Measurements from ENCODE around the gene ABCG4. TPM values are rescaled to one million over a fixed set of nuclear protein-coding genes. Genes with fewer than 3 reads are reported as not detected.
"Not testable (repeated sequence)": the region's sequence is repeated elsewhere in the genome, so short reads cannot be mapped to it uniquely, and the experiment has no call there.

ABCG4 gene
- total RNA-seq, 1 experiment from 2014 or later: 0.39 TPM

DNA sequence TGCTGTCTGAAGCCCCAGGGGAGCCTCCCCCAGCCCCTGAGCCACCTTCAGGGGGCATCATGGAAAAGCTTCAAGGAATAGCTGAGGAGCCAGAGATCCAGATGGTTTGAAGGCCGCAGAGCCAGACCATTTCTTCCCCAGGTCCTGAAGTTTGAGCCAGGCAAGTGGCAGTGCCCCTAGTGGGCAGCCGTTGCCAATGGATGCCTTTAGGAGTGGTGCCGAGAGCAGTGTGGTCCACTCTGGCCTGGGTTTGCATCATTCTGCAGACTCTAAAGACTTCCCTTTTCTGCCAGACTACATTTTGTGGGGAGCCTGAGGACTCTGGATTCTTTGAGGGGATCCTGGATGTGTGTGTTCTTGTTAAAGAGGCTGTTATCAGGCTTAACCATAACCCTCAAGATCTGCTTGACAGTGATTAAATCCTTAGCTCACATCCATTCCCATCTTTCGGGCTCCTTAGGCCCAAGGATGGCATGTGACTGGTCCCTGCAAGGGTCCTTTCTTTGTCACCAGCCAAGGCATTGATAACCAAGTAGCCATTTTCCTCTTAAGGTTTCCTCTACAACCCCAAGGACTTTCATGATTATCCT lies 14.4 kb upstream of the ABCG4 start:
- H3K27ac ChIP-seq (ENCODE audit: low read length): no peak overlapping the region
- H3K27me3 ChIP-seq (ENCODE audit: control insufficient read depth, insufficient read depth, low read length): no peaks in the 10 kb centered on the region
- peak; percentile 74 for ATAC-seq
- no peak for DNase-seq (ENCODE audit: low read depth, low spot score)
- CTCF ChIA-PET: interaction anchor here (1.0 kb wide), 2 partner anchors 9 to 25 kb away, joined by 3 to 7 read pairs; no protein-coding TSS in a partner anchor
- POLR2A ChIA-PET: no interaction called here
- H3K36me3 ChIP-seq (ENCODE audit: control insufficient read depth, insufficient read depth, low read length): peaks cover 10% of the 10 kb centered on the region
- intact Hi-C loops (cut with micrococcal nuclease; ENCODE audit: unreplicated experiment): no loop called here
- in situ Hi-C loops (cut with HindIII; ENCODE audit: low pct_unique_long_range_greater_than_20kb, low sequenced_read_pairs): no loop called here
- no peaks in the 10 kb centered on the region for H3K9me3 ChIP-seq (ENCODE audit: control insufficient read depth, insufficient read depth, low read depth, low read length)
- TF ChIP-seq, protein P1, sequence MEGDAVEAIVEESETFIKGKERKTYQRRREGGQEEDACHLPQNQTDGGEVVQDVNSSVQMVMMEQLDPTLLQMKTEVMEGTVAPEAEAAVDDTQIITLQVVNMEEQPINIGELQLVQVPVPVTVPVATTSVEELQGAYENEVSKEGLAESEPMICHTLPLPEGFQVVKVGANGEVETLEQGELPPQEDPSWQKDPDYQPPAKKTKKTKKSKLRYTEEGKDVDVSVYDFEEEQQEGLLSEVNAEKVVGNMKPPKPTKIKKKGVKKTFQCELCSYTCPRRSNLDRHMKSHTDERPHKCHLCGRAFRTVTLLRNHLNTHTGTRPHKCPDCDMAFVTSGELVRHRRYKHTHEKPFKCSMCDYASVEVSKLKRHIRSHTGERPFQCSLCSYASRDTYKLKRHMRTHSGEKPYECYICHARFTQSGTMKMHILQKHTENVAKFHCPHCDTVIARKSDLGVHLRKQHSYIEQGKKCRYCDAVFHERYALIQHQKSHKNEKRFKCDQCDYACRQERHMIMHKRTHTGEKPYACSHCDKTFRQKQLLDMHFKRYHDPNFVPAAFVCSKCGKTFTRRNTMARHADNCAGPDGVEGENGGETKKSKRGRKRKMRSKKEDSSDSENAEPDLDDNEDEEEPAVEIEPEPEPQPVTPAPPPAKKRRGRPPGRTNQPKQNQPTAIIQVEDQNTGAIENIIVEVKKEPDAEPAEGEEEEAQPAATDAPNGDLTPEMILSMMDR (IDR thresholded peaks at IDR 0.05): peak; percentile 86
- TF ChIP-seq SIN3A (IDR thresholded peaks at IDR 0.05; ENCODE audit: borderline replicate concordance, insufficient read depth, low read depth, low read length) (no peak), POLR2AphosphoS5 (IDR thresholded peaks at IDR 0.05; ENCODE audit: low read depth, low read length) (no peak)
- TF ChIP-seq, protein P2, sequence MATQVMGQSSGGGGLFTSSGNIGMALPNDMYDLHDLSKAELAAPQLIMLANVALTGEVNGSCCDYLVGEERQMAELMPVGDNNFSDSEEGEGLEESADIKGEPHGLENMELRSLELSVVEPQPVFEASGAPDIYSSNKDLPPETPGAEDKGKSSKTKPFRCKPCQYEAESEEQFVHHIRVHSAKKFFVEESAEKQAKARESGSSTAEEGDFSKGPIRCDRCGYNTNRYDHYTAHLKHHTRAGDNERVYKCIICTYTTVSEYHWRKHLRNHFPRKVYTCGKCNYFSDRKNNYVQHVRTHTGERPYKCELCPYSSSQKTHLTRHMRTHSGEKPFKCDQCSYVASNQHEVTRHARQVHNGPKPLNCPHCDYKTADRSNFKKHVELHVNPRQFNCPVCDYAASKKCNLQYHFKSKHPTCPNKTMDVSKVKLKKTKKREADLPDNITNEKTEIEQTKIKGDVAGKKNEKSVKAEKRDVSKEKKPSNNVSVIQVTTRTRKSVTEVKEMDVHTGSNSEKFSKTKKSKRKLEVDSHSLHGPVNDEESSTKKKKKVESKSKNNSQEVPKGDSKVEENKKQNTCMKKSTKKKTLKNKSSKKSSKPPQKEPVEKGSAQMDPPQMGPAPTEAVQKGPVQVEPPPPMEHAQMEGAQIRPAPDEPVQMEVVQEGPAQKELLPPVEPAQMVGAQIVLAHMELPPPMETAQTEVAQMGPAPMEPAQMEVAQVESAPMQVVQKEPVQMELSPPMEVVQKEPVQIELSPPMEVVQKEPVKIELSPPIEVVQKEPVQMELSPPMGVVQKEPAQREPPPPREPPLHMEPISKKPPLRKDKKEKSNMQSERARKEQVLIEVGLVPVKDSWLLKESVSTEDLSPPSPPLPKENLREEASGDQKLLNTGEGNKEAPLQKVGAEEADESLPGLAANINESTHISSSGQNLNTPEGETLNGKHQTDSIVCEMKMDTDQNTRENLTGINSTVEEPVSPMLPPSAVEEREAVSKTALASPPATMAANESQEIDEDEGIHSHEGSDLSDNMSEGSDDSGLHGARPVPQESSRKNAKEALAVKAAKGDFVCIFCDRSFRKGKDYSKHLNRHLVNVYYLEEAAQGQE (IDR thresholded peaks at IDR 0.05; ENCODE audit: insufficient read depth in 1 of 2, low read depth in 2 of 2, low read length in 1 of 2): no peak
- no TSS peak for BruUV-seq (replicated peaks)
- H3K4me1 ChIP-seq (ENCODE audit: control insufficient read depth, insufficient read depth, low read length): no peaks in the 10 kb centered on the region
- no peak overlapping the region for H3K4me3 ChIP-seq (ENCODE audit: low read depth in 2 of 2, low read length in 2 of 2)

DNA sequence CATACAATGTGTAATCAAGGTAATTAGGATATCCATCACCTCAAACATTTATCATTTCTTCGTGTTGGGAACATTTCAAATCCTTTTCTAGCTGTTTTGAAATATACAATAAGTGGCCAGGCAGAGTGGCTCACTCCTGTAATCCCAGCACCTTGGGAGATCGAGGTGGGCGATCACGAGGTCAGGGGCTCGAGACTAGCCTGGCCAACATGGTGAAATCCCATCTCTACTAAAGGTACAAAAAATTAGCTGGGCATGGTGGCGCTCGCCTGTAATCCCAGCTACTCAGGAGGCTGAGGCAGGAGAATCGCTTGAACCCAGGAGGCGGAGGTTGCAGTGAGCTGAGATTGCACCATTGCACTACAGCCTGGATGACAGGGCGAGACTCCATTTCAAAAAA lies 9.6 kb upstream of the ABCG4 start:
- BruUV-seq (replicated peaks); H3K9me3 ChIP-seq (ENCODE audit: control insufficient read depth, insufficient read depth, low read depth, low read length); intact Hi-C loops (cut with micrococcal nuclease; ENCODE audit: unreplicated experiment); H3K4me1 ChIP-seq (ENCODE audit: control insufficient read depth, insufficient read depth, low read length); DNase-seq (ENCODE audit: low read depth, low spot score); H3K36me3 ChIP-seq (ENCODE audit: control insufficient read depth, insufficient read depth, low read length); H3K4me3 ChIP-seq (ENCODE audit: low read depth in 2 of 2, low read length in 2 of 2); in situ Hi-C loops (cut with HindIII; ENCODE audit: low pct_unique_long_range_greater_than_20kb, low sequenced_read_pairs); H3K27me3 ChIP-seq (ENCODE audit: control insufficient read depth, insufficient read depth, low read length); ATAC-seq; H3K27ac ChIP-seq (ENCODE audit: low read length): not testable (repeated sequence)
- ChIA-PET POLR2A (interaction anchor here (0.7 kb wide), 2 partner anchors 248 to 1328 kb away, joined by 4 read pairs; no protein-coding TSS in a partner anchor), CTCF (interaction anchor here (0.5 kb wide), 1 partner anchor 106 kb away, joined by 5 read pairs; no protein-coding TSS in a partner anchor)

DNA sequence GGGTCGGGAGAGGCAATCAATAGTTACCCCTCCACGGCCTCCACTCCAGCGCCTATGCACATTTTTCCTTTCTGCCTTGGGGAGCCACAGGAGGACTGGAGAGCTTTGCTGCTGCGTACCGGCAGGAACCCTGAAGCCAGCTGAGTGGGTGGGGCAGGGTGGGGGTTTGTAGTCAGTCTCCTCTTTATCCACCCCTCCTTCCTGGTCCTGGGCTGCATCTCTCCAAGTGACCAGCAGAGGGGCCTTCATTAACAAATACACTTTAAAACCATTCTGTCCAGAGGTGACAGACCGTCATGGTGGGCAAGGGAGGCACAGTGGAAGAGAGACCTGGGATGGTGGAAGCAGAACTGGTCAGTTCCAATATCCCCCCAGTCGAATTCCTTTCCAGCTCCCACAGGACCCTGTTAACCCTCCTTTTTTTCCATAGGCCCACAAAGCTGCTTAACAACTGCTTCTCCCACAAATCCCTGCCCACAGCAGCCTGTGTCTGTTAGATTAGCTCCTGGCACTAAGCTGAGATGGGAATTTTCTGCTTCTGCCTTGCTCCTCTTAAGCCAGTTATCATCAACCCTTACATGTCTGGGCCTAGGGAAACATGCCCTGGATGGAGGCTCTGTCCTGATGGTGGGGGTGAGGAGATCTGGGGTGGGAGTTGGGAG lies 3.9 kb upstream of the ABCG4 start:
- peaks cover 5% of the 10 kb centered on the region; the same call in 1 of the 2 replicates for H3K4me1 ChIP-seq (ENCODE audit: control insufficient read depth, insufficient read depth, low read length)
- ATAC-seq: peak; percentile 91
- TF ChIP-seq TCF7L2 (IDR thresholded peaks at IDR 0.05; ENCODE audit: low read depth, low read length): no peak
- TF ChIP-seq, protein P1 (IDR thresholded peaks at IDR 0.05): peak; percentile 88
- H3K27me3 ChIP-seq (ENCODE audit: control insufficient read depth, insufficient read depth, low read length): no peaks in the 10 kb centered on the region
- DNase-seq (ENCODE audit: low read depth, low spot score): peak; percentile 52
- H3K9me3 ChIP-seq (ENCODE audit: control insufficient read depth, insufficient read depth, low read depth, low read length): no peaks in the 10 kb centered on the region
- in situ Hi-C loops (cut with HindIII; ENCODE audit: low pct_unique_long_range_greater_than_20kb, low sequenced_read_pairs) (no loop called here), intact Hi-C loops (cut with micrococcal nuclease; ENCODE audit: unreplicated experiment) (loop anchor here (1.0 to 5.0 kb wide), 2 partner anchors 51 to 177 kb away; no protein-coding TSS in a partner anchor)
- H3K36me3 ChIP-seq (ENCODE audit: control insufficient read depth, insufficient read depth, low read length): no peaks in the 10 kb centered on the region
- ChIA-PET CTCF (interaction anchor here (0.6 to 1.3 kb wide), 5 partner anchors 20 to 179 kb away, joined by 3 to 7 read pairs (median 3); partner anchors contain the start of gene HINFP), POLR2A (interaction anchor here (0.6 kb wide), 1 partner anchor 28 kb away, joined by 4 read pairs; no protein-coding TSS in a partner anchor)
- peak overlapping the region in 1 of 2 experiments; percentile 15; a peak in 1 of 4 replicates for H3K4me3 ChIP-seq (ENCODE audit: low read depth in 2 of 2, low read length in 2 of 2)
- no peak overlapping the region for H3K27ac ChIP-seq (ENCODE audit: low read length)
- no TSS peak for BruUV-seq (replicated peaks)

All from Panc1 (cell line).